A549 (cell line): ENCODE results near the gene TMEM39A. TPM values are rescaled to one million over a fixed set of nuclear protein-coding genes. Genes with fewer than 3 reads are reported as not detected.

Source experiments
- ATAC-seq, 2 experiments: fragments of 200-7000 bp in 1 of 2; fragments of >200 bp in 1 of 2; cut with Nextera tagmentation in 1 of 2; cut with Tn5 transposase in 1 of 2; 3 replicates each; pipeline versions ENCODE4 v1.8.0 to v1.9.1; 2018 to 2020; ENCODE audit warnings: mild to moderate bottlenecking in 1 of 2, moderate library complexity in 1 of 2
- CTCF ChIA-PET: fragments of 300-600 bp; sonication (Branson Sonifier 250); formaldehyde crosslinking; extraction: SDS; loops from one replicate; lab custom pipeline; 2021; ENCODE audit warnings: antibody characterized with exemption, inconsistent platforms; lab: Yijun Ruan, JAX
- POLR2A ChIA-PET: fragments of 350-600 bp; formaldehyde crosslinking; extraction: SDS; loops from one replicate; lab custom pipeline; 2021; ENCODE audit warnings: antibody characterized with exemption, inconsistent platforms; lab: Yijun Ruan, JAX
- DNase-seq, 2 experiments: peaks; one replicate each; pipeline versions ENCODE4 v3.0.0 to v3.0.0-alpha.2; 2011 to 2016; ENCODE audit warnings: low read depth in 1 of 2, low spot score in 1 of 2
- FAIRE-seq: peaks from 2 replicates; lab custom pipeline; 2011; peaks lifted over from hg19 to GRCh38; lab: Jason Lieb, UNC
- H3K27ac ChIP-seq, 2 experiments: fragments of >200 bp; sonication (Bioruptor Twin); formaldehyde crosslinking; 3 replicates each; pipeline ENCODE4 v1.5.1; 2016 to 2017
- H3K4me1 ChIP-seq: fragments of >200 bp; sonication (Bioruptor Twin); formaldehyde crosslinking; 3 replicates; pipeline ENCODE4 v1.6.1; 2016
- H3K4me2 ChIP-seq: fragments of >200 bp; sonication (Bioruptor Twin); formaldehyde crosslinking; 3 replicates; pipeline ENCODE4 v1.6.1; 2016
- H3K4me3 ChIP-seq: fragments of >200 bp; sonication (Bioruptor Twin); formaldehyde crosslinking; 3 replicates; pipeline ENCODE4 v1.5.1; 2016
- H3K9me3 ChIP-seq: fragments of >200 bp; sonication (Bioruptor Twin); formaldehyde crosslinking; 3 replicates; pipeline ENCODE4 v1.6.1; 2016
- CEBPB ChIP-seq, 2 experiments: fragments of >200 bp in 1 of 2; sonication (Bioruptor Twin) in 1 of 2; formaldehyde crosslinking in 1 of 2; IDR thresholded peaks; 2 replicates each; pipeline ENCODE4 v1.6.1; 2012 to 2016
- CHD2 ChIP-seq: fragments of 150-350 bp; IDR thresholded peaks from 2 replicates; pipeline ENCODE4 v1.6.1; 2014; ENCODE audit warnings: low read length; ENCODE audit not compliant: partially characterized antibody
- CHD4 ChIP-seq: fragments of 200-600 bp; sonication (generic); IDR thresholded peaks from 2 replicates; pipeline ENCODE4 v1.6.1; 2016; ENCODE audit warnings: antibody characterized with exemption, mild to moderate bottlenecking, borderline replicate concordance
- EP300 ChIP-seq, 2 experiments: fragments of >200 bp; sonication (Bioruptor Twin); formaldehyde crosslinking; IDR thresholded peaks; 2 replicates in 1 of 2; 3 replicates in 1 of 2; pipeline ENCODE4 v1.6.1; 2016 to 2017
- ESRRA ChIP-seq: fragments of 150-350 bp; IDR thresholded peaks from 2 replicates; pipeline ENCODE4 v1.6.1; 2014; ENCODE audit warnings: mild to moderate bottlenecking, low read length, borderline replicate concordance
- HMGXB4 ChIP-seq: fragments of 250-450 bp; sonication (Bioruptor Pico); IDR thresholded peaks from 2 replicates; pipeline ENCODE4 v1.5.0; 2021; ENCODE audit warnings: mild to moderate bottlenecking, moderate library complexity, borderline replicate concordance
- HOXB13 ChIP-seq: fragments of 250-450 bp; sonication (Bioruptor Pico); IDR thresholded peaks from 2 replicates; pipeline ENCODE4 v1.5.0; 2020; ENCODE audit warnings: low read depth, mild to moderate bottlenecking, moderate library complexity
- HOXB5 ChIP-seq: fragments of 250-450 bp; sonication (Bioruptor Pico); IDR thresholded peaks from 2 replicates; pipeline ENCODE4 v1.5.0; 2020; ENCODE audit warnings: mild to moderate bottlenecking, moderate library complexity
- JUN ChIP-seq, 2 experiments: fragments of >200 bp; sonication (Bioruptor Twin); formaldehyde crosslinking; IDR thresholded peaks; 2 replicates in 1 of 2; 3 replicates in 1 of 2; pipeline ENCODE4 v1.6.1; 2016 to 2017
- KDM1A ChIP-seq: fragments of 200-600 bp; sonication (generic); IDR thresholded peaks from 2 replicates; pipeline ENCODE4 v1.6.1; 2016; ENCODE audit warnings: low read depth, mild to moderate bottlenecking
- KDM5A ChIP-seq: fragments of 200-600 bp; sonication (generic); IDR thresholded peaks from 2 replicates; pipeline ENCODE4 v1.6.1; 2016; ENCODE audit warnings: antibody characterized with exemption, mild to moderate bottlenecking
- MAFK ChIP-seq: fragments of 450-650 bp; IDR thresholded peaks from 2 replicates; pipeline ENCODE4 v1.6.1; 2014; ENCODE audit not compliant: partially characterized antibody
- NFE2L2 ChIP-seq: fragments of 150-350 bp; conservative IDR thresholded peaks from 2 replicates; pipeline ENCODE4 v1.6.1; 2014; ENCODE audit warnings: low read length
- NR3C1 ChIP-seq: fragments of >200 bp; sonication (Bioruptor Twin); formaldehyde crosslinking; IDR thresholded peaks from 3 replicates; pipeline ENCODE4 v1.6.1; 2017
- PHF8 ChIP-seq: fragments of 200-600 bp; sonication (generic); IDR thresholded peaks from 2 replicates; pipeline ENCODE4 v1.6.1; 2016; ENCODE audit warnings: low read depth, mild to moderate bottlenecking, antibody characterized with exemption, moderate library complexity, borderline replicate concordance
- POLR2A ChIP-seq: IDR thresholded peaks from 2 replicates; pipeline ENCODE4 v1.6.1; 2012; ENCODE audit warnings: mild to moderate bottlenecking, low read length
- POLR2AphosphoS2 ChIP-seq: conservative IDR thresholded peaks from 2 replicates; pipeline ENCODE4 v1.6.1; 2012; ENCODE audit warnings: low read length, improper control_type of control experiment, inconsistent platforms
- RAD21 ChIP-seq, 2 experiments: fragments of >200 bp in 1 of 2; sonication (Bioruptor Twin) in 1 of 2; formaldehyde crosslinking in 1 of 2; IDR thresholded peaks in 1 of 2; conservative IDR thresholded peaks in 1 of 2; 2 replicates in 1 of 2; 3 replicates in 1 of 2; pipeline ENCODE4 v1.6.1; 2012 to 2018; ENCODE audit warnings: inconsistent platforms in 1 of 2
- RARB ChIP-seq: fragments of 250-450 bp; sonication (Bioruptor Pico); IDR thresholded peaks from 2 replicates; pipeline ENCODE4 v1.8.0; 2021; ENCODE audit warnings: mild to moderate bottlenecking, moderate library complexity
- RFX5 ChIP-seq: fragments of 450-650 bp; IDR thresholded peaks from 2 replicates; pipeline ENCODE4 v1.7.1; 2014; ENCODE audit warnings: antibody characterized with exemption, mild to moderate bottlenecking, moderate library complexity
- RNF2 ChIP-seq: fragments of 200-600 bp; sonication (generic); IDR thresholded peaks from 2 replicates; pipeline ENCODE4 v1.6.1; 2016; ENCODE audit warnings: low read depth, mild to moderate bottlenecking, antibody characterized with exemption, moderate library complexity, borderline replicate concordance
- SREBF2 ChIP-seq: fragments of 450-650 bp; IDR thresholded peaks from 2 replicates; pipeline ENCODE4 v1.6.1; 2014; ENCODE audit warnings: mild to moderate bottlenecking, moderate library complexity
- ZC3H11A ChIP-seq: fragments of 450-650 bp; IDR thresholded peaks from 2 replicates; pipeline ENCODE4 v1.6.1; 2014; ENCODE audit warnings: antibody characterized with exemption, mild to moderate bottlenecking
- ZFP36 ChIP-seq: fragments of 450-650 bp; IDR thresholded peaks from 2 replicates; pipeline ENCODE4 v1.6.1; 2014; ENCODE audit warnings: borderline replicate concordance; ENCODE audit not compliant: partially characterized antibody
- WGBS: methylation state at CpG from one replicate; pipeline ENCODE4 v1.1.6; 2017; ENCODE audit errors: missing lambda C conversion rate; 5-methylcytosine and 5-hydroxymethylcytosine counted together
- polyA plus RNA-seq, 4 experiments: library from polyadenylated mRNA; depleted of rRNA in 3 of 4; stranded (reverse); fragments of >200 nt; fragmentation: RNase III in 1 of 4; extraction: RNeasy Plus Mini Kit Qiagen cat#74134 plus additional on column Dnase treatment in 1 of 4; gene quantifications; 2 replicates in 3 of 4; 3 replicates in 1 of 4; pipeline ENCODE4 v1.2.3, GENCODE V29; 2011 to 2017
- TF ChIP-seq, protein P1 (sequence below): fragments of 250-450 bp; sonication (Bioruptor Pico); IDR thresholded peaks from 2 replicates; pipeline ENCODE4 v1.5.0; 2020; ENCODE audit warnings: low read depth, mild to moderate bottlenecking, moderate library complexity

TMEM39A gene
- polyA plus RNA-seq, 2 of the 4 experiments (the other 2 are of a cell fraction): 16.9 to 21.9 TPM

GRCh38 chr3:119492810-119493209 is 29.4 kb upstream of the TMEM39A start:
- POLR2A ChIA-PET: no interaction called here

GRCh38 chr3:119492128-119492527 is 28.7 kb upstream of the TMEM39A start:
- Histone ChIP-seq H3K27ac (no peak overlapping the region), H3K4me1 (peaks cover under 1% of the 10 kb centered on the region; the same call in 1 of the 3 replicates), H3K4me3 (no peak overlapping the region), H3K4me2 (no peak overlapping the region), H3K9me3 (no peaks in the 10 kb centered on the region)
- ChIA-PET CTCF (no interaction called here), POLR2A (no interaction called here)
- TF ChIP-seq PHF8: no peak
- peak; percentile 84; the same call in 1 of the 2 replicates for TF ChIP-seq RFX5
- DNase-seq: no peak
- WGBS: 92% methylated on average over 2 of the region's 2 CpGs
- no peak for FAIRE-seq
- ATAC-seq: no peak

More at GRCh38 chr3:119492810-119493209, 29.4 kb upstream of the TMEM39A start:
- ATAC-seq (no peak), DNase-seq (no peak), FAIRE-seq (no peak)
- Histone ChIP-seq H3K9me3 (no peaks in the 10 kb centered on the region), H3K27ac (no peak overlapping the region), H3K4me1 (peaks cover 5% of the 10 kb centered on the region; the same call in 1 of the 3 replicates), H3K4me2 (no peak overlapping the region), H3K4me3 (no peak overlapping the region)
- TF ChIP-seq ZC3H11A (no peak), KDM1A (no peak), ESRRA (no peak), POLR2AphosphoS2 (no peak), POLR2A (no peak), RFX5 (no peak), JUN (IDR thresholded peaks at IDR 0.05) (no peak), KDM5A (no peak), CHD2 (no peak), CHD4 (no peak), MAFK (no peak), NFE2L2 (no peak), HMGXB4 (CRISPR knock-in tag) (no peak)
- TF ChIP-seq, protein P1, sequence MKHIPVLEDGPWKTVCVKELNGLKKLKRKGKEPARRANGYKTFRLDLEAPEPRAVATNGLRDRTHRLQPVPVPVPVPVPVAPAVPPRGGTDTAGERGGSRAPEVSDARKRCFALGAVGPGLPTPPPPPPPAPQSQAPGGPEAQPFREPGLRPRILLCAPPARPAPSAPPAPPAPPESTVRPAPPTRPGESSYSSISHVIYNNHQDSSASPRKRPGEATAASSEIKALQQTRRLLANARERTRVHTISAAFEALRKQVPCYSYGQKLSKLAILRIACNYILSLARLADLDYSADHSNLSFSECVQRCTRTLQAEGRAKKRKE (CRISPR knock-in tag): no peak
- CTCF ChIA-PET: no interaction called here
- WGBS: 84% methylated on average over 3 of the region's 3 CpGs

DNA sequence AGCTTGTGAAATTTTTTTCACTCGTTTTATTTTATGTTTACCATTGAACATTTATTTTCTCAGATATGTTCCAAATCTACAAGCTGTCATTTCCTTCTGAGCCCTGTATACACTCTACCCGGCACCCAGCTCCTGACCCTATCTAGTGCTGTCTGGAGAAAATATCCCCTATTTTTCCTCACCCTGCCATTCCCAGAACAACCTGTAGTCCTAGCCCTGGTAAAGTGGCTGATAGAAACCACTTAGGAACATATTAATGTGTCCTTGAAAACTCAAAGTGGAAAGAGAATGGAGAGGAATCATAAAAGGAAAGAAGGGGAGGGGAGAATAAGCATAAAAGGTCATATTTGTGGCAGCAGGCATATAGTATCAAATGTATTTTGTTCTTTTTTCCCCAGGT is 26.7 kb upstream of the TMEM39A start:
- ATAC-seq: peak; percentile 66 to 75; a peak in 3 of 6 replicates
- Histone ChIP-seq H3K9me3 (no peaks in the 10 kb centered on the region), H3K27ac (no peak overlapping the region), H3K4me2 (no peak overlapping the region), H3K4me1 (no peaks in the 10 kb centered on the region), H3K4me3 (no peak overlapping the region)
- no peak for FAIRE-seq
- WGBS: 100% methylated on average over 2 of the region's 2 CpGs
- CTCF ChIA-PET: interaction anchor here (0.9 to 1.9 kb wide), 2 partner anchors 16 to 69 kb away, joined by 3 to 6 read pairs; partner anchors contain the start of gene CD80
- TF ChIP-seq HOXB13 (CRISPR knock-in tag): no peak
- no peak for TF ChIP-seq EP300 (IDR thresholded peaks at IDR 0.05)
- TF ChIP-seq SREBF2: no peak
- no peak for TF ChIP-seq RAD21 (conservative IDR thresholded peaks at IDR 0.05 in 1 of 2, IDR thresholded peaks at IDR 0.05 in 1 of 2)
- TF ChIP-seq RNF2: no peak
- TF ChIP-seq POLR2A: no peak
- no peak for TF ChIP-seq CEBPB (IDR thresholded peaks at IDR 0.05)
- no peak for TF ChIP-seq ZFP36
- TF ChIP-seq CHD4: no peak
- TF ChIP-seq PHF8: no peak
- TF ChIP-seq HOXB5 (CRISPR knock-in tag): no peak
- no peak for TF ChIP-seq RARB (CRISPR knock-in tag)
- no peak for TF ChIP-seq HMGXB4 (CRISPR knock-in tag)
- TF ChIP-seq RFX5: no peak
- no peak for TF ChIP-seq NR3C1
- POLR2A ChIA-PET: interaction anchor here (1.9 kb wide), 1 partner anchor 8 kb away, joined by 13 read pairs; the partner anchor contains the start of gene TIMMDC1
- DNase-seq: no peak
